ENCODE measurements around the gene MGAT4A. TPM values are rescaled to one million over a fixed set of nuclear protein-coding genes. Genes with fewer than 3 reads are reported as not detected.

MGAT4A gene
- total and polyA plus RNA-seq, 2 of the 8 experiments (the other 6 are each of a cell fraction or from before 2014, with no cell fraction given) = 1.4 to 7.7 TPM

DNA sequence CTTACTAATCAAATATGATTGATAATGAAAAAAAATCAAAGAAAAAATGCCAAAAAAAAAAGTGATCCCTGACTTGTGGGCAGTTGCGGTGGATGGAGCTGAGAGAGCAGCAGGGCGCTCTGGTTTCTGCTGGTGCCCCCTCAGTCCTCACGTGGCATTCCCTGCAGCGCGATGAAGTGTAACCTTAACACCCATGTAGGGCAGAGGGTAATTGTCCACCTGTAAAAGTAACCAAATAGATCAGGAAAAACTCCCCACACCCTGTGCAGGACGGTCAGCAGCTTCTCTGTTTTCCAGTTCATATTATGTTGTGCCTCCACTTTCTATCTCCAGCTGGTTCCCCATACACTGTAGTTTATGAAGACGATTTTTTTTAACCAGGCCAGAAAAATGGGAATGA, 147.7 kb downstream of the MGAT4A start (continued):
- TF ChIP-seq KDM4A (IDR thresholded peaks at IDR 0.05; ENCODE audit: low read depth, low read length, severe bottlenecking) (no peak), SAP30 (IDR thresholded peaks at IDR 0.05; ENCODE audit: insufficient read depth, insufficient replicate concordance, low read length) (no peak), HDAC2 (IDR thresholded peaks at IDR 0.05; ENCODE audit: borderline replicate concordance in 1 of 2, low read depth in 2 of 2, low read length in 2 of 2) (no peak), SIRT6 (IDR thresholded peaks at IDR 0.05; ENCODE audit: low read length) (no peak), SIX5 (IDR thresholded peaks at IDR 0.05; ENCODE audit: low read depth, low read length) (no peak), TCF12 (IDR thresholded peaks at IDR 0.05; ENCODE audit: low read depth, low read length) (no peak)
- TF ChIP-seq, protein P1, sequence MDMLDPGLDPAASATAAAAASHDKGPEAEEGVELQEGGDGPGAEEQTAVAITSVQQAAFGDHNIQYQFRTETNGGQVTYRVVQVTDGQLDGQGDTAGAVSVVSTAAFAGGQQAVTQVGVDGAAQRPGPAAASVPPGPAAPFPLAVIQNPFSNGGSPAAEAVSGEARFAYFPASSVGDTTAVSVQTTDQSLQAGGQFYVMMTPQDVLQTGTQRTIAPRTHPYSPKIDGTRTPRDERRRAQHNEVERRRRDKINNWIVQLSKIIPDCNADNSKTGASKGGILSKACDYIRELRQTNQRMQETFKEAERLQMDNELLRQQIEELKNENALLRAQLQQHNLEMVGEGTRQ (IDR thresholded peaks at IDR 0.05; ENCODE audit: low read length) = no peak

All from H1 (cell line).